ENCODE results near the gene FLVCR1.
A peak's percentile ranks its signal among the peaks of the same experiment; 100 is the strongest.
"Not testable (repeated sequence)": the region's sequence is repeated elsewhere in the genome, so short reads cannot be mapped to it uniquely, and the experiment has no call there.

The FLVCR1 gene

DNA sequence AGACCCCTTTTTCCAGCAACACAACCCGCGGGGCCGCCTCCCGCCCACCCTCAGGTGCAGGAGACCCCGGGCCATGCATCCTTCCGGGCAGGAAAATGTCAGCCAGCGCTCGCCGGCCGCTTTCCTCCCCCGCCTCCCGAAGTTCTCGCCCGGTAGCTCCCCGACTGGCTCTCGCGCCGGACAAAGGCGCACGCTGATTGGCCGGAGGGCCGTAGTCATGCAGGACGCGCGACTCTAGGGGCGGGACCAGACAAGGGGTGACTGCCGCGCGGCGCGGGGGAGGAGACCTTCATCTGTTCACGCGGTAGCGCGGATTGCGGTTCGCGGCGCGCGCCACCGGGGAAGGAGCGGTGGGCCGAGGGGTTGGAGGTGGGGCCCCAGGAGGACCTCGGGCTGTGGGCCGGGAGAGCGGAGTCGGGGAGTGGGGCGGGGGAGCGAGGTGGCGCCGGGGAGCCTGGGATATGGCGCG, at the start of gene FLVCR1:
Gene FLVCR1, plus strand, starts transcription at position 284 of the 469 bp plus-strand sequence. Its CDS starts 178 bp downstream, at position 462.
- peak; percentile 81 to 90 for DNase-seq (ENCODE audit: low read depth in 1 of 2, low spot score in 1 of 2)

DNA sequence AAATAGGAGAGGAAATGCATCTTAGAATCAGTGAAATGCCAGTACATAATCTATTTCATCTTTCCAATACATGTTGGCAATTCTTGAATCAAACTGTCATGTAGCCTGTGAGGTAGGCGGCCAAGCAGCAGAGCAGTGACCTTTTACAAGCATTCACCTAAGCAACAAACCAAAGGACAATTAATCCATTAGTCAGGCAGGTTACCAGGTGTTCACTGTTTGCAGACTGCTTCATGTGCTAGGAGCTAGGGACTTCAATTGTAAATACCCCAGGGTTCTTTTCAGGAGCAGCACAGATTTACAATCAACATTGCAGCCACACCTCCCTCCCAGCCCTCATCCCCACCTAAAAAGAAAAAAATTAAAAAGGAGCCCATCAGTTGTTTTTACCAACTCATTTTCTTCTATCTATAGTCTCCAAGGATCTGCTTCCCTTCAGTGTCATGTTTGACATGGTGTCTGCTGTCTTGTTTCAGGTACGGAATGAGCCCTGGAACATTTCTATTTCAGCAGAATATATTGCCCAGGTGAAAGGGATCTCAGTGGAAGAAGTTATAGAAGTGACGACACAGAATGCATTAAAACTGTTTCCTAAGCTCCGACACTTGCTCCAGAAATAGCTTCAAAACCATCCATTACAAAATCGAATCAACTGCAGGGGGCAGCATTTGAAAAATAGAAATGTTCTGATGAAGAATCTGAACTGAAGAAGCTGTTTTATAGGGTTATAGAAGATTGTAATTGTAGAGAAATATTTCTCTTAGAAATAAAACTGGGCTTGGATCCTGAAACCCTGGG, 43.3 kb upstream of the FLVCR1 start:
- no peak for DNase-seq (ENCODE audit: low read depth in 1 of 2, low spot score in 1 of 2)

DNA sequence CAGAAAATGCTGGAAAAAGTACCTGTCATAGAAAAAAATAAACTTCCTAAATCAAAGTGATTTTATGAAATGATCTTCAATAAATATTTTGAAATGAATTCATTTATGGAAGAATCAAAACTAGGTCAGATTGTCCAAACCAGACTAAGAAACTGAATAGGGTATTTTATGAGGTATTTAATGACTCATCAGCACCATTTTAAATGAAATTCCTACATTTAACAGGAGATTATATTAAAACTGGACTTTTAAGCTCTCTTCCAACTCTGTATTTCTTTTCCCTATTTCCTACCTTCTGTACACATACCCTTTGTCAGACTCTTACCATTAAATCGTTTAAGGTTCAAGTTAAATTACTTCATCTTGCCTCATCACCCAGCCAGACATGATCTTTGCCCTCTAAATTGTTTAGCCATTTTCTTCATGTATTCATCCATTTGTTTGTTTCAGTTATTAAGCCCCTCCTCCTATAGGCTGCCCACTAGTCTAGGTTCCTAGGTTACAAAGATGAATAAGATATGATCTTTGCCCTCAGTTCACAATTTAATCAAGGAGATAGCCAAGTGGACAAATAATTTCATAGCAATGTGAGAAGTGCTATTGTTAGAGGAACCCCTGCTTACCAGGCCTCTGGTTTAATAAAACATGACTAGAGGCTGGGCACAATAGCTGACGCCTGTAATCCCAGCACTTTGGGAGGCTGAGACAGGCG, 41.4 kb upstream of the FLVCR1 start:
- no peak for DNase-seq (ENCODE audit: low read depth in 1 of 2, low spot score in 1 of 2)

DNA sequence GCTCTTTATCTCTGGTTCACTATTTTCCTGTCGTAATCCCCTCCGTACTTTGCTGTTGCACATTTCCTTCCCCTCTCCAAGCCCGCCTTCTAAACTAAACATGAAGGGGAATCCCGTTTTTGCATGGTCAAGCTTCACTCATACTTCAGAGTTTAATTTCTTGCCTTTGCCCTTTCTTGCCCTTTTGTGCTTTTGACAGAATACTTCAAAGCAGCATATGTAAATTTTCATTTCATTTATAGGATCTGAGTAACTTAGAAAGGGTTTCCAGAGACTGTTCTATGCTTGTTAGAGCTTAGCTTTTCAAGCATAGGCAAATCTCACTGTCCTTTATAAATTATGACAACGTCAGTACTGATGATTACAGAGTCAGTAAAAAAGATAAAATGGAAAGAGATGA, 38.3 kb upstream of the FLVCR1 start:
- no peak for DNase-seq (ENCODE audit: low read depth in 1 of 2, low spot score in 1 of 2)

DNA sequence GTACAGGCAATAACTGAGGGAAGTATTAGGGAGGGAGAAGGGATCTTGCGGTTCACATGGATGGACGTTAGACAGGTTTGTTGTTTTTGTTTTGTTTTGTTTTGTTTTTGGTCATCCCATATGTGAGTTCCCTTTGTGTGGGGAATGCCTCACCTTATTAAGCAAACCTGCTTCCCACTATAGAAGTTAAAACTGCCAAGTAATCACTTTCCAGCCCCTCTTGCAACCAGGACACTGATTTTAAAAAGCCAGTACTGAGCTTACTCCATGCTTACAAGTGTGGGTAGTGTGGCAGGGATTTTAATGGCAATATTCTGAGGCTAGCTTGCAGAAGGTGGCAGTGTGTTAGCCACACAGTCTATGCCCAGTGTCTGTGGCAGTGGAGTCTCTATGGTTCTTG, 37.1 kb upstream of the FLVCR1 start:
- DNase-seq (ENCODE audit: low read depth in 1 of 2, low spot score in 1 of 2): no peak

DNA sequence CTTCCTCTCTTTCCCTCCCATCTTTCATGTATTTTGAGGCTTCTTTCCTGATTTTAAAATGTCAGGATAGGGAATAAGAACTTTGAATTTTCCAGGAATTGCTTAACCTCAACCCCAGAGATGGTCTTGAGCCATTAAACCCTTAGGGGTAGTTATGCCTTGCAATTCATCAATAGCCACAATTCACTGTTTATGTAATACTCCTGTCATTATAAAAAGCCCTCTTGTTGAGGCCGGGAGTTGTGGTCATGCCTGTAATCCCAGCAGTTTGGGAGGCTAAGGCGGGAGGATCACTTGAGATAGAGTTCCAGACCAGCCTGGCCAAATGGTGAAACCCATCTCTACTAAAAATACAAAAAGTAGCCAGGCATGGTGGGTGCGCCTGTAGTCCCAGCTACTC, 35.1 kb upstream of the FLVCR1 start:
- DNase-seq (ENCODE audit: low read depth in 1 of 2, low spot score in 1 of 2): no peak

DNA sequence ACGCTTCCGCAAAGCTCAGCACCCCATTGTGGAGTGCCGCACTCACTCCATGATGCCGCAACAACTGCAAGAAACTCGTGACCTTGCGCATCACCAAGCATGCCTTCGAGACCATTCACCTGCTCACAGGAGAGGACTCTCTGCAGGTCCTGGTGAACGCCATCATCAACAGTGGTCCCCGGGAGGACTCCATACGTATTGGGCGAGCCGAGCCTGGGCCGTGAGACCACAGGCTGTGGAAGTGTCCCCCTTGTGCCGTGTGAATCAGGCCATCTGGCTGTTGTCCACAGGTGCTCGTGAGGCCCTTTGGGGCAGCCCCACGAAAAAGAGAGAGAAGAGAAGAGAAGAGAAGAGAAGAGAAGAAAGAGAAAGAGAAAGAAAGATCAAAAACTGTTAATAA, 33.9 kb upstream of the FLVCR1 start:
- no peak for DNase-seq (ENCODE audit: low read depth in 1 of 2, low spot score in 1 of 2)

DNA sequence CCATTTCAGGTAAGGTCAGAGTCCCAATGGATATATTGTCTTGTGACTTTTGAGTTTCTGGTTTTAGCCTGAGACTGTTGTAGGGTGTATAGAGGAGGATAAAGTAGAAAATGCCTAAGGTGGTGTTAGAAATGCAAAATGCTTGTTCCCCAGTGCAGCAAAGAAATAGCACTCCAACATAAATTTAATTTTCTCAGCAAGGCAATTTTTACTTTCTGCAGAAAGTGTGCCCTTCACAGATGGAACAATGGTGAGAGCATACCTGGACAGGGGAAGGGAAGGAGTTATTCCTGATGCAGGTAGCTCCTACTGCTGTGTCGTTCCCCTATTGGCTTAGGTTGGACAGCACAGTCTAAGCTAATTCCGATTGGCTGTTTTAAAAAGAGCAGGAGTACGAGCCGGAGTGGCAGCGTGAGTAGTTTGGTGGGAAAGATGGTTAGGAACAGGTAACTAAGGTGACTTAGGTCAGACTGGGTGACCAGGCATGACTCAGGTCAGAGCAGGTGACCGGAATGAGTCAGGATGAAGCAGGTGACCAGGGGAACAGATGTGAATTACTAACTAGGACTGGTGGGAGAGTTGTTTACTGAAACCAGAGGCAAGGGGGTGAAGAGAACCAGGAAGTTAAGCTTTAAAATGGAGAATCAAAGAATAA, 32.1 kb upstream of the FLVCR1 start:
- no peak for DNase-seq (ENCODE audit: low read depth in 1 of 2, low spot score in 1 of 2)

DNA sequence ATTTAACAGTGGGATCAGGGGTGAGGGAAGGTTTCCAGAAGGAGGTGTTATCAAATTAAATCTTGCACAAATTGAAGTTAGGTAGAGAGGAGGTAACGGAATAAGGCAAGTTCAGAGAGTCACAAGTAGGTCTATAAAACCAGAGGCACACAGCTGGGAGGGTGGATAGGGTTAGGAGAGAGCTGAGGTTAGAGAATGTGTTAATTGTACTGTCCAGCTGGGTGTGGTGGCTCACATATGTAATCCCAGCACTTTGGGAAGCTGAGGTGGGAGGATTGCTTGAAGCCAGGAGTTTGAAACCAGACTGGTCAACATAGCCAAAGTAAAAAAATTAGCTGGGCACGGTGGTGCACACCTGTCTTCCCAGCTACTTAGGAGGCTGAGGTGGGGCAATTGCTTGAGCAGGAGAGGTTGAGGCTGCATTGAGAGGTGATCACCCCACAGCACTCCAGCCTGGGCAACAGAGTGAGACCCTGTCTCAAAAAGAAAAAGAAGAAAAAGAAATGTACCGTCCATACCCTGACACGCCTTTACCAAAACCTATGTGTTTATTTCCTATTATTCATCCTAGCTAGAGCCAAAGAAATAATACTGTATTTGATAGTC, 30.8 kb upstream of the FLVCR1 start:
- no peak for DNase-seq (ENCODE audit: low read depth in 1 of 2, low spot score in 1 of 2)

DNA sequence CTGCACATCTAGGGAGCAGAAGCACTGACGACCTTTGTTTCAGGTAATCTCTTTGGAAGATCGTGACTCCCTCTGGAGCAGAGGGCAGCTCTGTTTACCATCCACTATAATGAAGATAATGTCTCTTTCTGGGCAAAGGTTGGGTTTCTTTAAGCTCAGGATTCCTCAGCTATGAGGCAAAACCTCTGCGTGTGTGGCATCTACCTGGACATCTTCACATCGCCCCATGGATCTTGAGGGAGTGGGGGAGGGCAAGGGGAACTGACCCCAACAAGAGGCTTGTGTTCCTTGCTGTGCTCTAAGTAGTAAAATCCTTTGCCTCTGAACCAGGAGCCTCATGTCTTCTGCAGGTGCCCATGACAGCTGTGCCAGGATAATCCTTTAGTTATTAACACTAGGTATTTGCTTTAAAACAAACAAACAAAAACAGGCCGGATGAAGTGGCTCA, 30.2 kb upstream of the FLVCR1 start:
- DNase-seq (ENCODE audit: low read depth in 1 of 2, low spot score in 1 of 2): no peak

DNA sequence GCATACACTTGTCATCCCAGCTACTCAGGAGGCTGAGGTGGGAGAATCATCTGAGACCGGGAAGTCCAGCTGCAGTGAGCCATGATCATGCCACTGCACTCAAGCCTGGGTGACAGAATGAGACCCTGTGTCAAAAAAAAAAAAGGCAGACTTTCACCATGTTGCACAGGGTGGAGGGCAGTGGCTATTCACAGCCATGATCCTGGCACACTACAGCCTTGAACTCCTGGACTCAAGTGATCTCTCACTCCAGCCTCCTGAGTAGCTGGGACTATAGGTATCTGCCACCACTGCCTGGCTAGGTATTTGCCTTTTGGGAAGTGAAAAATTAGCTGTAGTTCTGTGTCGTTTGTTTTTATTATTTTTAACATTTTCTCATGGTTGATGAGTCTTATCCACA, 29.7 kb upstream of the FLVCR1 start:
- no peak for DNase-seq (ENCODE audit: low read depth in 1 of 2, low spot score in 1 of 2)

DNA sequence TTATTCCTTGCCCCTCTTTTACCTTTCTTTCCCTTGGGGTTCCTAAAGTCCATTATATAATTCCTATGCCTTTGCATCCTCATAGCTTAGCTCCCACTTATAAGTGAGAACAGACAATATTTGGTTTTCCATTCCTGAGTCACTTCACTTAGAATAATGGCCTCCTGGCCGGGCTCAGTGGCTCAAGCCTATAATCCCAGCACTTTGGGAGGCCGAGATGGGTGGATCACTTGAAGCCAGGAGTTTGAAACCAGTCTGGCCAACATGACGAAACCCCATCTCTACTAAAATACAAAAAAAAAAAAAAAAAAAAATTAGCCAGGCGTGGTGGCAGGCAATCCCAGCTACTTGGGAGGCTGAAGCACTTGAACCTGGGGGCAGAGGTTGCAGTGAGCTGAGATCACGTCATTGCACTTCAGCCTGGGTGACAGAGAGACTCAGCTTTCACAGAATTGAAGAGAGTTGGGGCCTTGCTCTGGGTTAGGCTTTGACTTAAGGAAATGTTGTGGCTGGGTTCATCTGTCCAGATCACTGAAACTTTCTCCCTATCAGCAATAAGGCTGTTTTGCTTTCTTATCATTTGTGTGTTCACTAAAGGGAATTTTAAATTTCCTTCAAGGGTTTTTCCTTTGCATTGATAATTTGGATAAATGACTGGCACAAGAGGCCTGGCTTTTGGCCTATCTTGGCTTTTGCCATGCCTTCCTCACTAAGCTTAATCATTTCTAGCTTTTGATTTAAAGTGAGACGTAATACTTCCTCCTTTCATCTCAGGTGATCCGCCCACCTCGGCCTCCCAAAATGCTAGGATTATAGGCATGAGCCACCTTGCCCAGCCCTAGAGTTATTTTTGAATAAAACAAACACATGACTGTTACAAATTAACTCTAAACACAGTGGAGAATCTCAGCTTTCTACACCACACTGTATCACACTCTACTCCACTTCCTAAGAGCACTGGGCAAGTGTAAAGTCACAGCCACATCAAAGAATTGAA, 24.6 kb upstream of the FLVCR1 start:
- DNase-seq (ENCODE audit: low read depth in 1 of 2, low spot score in 1 of 2): not testable (repeated sequence)

DNA sequence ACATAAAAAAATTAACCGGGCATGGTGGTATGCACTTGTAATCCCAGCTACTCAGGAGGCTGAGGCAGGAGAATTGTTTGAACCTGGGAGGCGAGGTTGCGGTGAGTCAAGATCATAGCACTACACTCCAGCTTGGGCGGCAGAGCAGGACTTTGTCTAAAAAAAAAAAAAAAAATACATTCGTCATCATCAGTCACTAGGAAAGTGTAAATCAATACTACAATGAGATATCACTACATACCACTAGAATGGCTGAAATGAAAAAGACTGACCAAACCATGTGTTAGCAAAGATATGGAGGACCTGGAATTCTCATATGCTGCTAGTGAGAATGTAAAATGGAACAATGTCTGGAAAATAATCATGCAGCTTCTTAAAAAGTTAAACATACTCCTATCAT, 19.9 kb upstream of the FLVCR1 start:
- DNase-seq (ENCODE audit: low read depth in 1 of 2, low spot score in 1 of 2): no peak

DNA sequence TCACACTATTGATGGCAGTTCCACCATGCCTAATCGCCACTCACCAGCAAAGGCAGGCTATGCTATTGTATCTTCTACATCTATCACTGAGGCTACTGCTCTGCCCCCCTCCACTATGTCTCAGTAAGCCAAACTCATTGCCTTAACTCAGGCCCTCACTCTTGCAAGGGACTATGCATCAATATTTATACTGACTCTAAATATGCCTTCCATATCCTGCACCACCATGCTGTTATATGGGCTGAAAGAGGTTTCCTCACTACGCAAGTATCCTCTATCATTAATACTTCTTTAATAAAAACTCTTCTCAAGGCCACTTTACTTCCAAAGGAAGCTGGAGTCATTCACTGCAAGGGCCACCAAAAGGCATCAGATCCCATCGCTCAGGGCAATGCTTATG, 13.6 kb upstream of the FLVCR1 start:
- not testable (repeated sequence) for DNase-seq (ENCODE audit: low read depth in 1 of 2, low spot score in 1 of 2)

DNA sequence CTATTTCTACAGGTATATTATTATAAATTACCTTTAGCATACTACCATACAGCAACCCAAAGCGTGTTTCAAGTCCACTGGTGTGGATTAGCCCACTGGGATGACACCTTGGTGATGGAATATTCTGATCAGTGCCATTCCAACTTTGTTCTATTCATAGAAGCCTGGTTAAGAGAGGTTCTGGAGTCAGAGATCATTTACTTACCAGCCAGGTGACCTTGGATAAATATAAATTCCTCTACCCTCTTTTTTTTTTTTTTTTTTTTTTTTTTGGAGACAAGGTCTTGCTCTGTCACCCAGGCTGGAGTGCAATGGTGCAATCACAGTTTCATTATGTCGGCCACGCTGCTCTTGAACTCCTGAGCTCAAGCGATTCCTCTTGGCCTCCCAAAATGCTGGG, 10.5 kb upstream of the FLVCR1 start, which contains the start of gene SPATA45:
Gene SPATA45, minus strand, starts transcription at position 101 of the 400 bp plus-strand sequence. CDS start 11,500 bp downstream, outside the sequence.
- DNase-seq (ENCODE audit: low read depth in 1 of 2, low spot score in 1 of 2): no peak

DNA sequence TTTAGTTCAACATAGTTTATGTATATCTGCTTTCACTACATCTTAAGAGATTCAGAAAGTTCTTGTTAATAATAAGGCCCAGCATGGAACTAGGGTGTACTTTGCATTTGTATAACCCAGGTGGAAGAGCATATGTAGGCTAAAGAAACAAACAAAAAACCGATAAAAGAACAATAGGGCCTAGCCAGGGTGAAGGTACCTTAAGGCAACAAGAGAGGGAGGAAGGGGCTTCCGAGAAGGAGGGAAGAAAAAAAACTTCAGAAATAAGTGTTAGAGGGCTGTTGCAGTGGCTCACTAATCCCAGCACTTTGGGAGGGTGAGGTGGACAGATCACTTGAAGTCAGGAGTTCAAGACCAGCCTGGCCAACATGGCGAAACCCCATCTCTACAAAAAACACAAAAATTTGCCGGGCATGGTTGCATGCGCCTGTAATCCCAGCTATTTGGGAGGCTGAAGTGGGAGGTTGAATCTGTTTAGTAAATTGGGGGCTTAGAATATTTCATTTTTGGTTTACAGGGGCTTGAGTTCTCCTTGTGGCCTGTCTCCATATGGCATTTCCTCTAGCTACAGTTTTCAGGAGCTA, 5.9 kb upstream of the FLVCR1 start:
- DNase-seq (ENCODE audit: low read depth in 1 of 2, low spot score in 1 of 2): no peak

DNA sequence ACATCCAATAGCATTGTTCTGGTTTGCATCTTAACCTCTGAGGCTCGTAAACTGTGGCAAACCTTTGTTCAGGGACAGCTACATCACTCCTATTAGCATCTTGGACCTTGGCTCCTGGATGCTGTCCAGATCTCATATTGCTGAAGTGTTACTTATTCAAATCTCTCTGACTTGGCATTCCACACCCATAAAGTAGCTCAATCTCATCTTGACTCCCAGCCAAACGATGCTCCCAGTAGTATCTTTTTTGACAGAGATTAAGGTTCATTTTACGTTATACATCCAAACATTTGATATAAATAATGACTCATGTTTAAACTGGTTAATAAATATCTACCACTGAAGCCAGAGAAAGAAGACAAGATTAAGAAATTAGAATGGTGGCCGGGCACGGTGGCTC, 4.4 kb upstream of the FLVCR1 start:
- DNase-seq (ENCODE audit: low read depth in 1 of 2, low spot score in 1 of 2): no peak

DNA sequence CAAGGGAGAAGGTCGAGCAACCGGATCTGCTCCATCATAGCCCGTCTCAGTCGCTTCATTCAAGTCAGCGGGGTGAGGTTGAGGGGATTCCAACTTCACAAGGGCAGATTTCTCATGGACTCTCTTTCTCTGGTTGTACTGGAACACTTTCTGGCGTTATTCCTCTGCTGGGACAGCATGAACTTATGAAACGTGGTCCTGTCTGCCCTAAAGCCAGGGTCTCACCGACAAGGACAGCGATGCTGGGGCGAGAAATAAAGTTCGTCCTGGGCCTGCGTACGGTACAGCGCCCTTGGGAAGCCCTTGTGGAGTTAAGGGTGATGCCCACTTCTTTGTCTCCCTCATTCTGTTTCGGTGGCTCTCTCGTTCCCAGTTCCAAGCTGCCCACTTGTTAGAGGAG, 1.3 kb upstream of the FLVCR1 start:
- DNase-seq (ENCODE audit: low read depth in 1 of 2, low spot score in 1 of 2): no peak

DNA sequence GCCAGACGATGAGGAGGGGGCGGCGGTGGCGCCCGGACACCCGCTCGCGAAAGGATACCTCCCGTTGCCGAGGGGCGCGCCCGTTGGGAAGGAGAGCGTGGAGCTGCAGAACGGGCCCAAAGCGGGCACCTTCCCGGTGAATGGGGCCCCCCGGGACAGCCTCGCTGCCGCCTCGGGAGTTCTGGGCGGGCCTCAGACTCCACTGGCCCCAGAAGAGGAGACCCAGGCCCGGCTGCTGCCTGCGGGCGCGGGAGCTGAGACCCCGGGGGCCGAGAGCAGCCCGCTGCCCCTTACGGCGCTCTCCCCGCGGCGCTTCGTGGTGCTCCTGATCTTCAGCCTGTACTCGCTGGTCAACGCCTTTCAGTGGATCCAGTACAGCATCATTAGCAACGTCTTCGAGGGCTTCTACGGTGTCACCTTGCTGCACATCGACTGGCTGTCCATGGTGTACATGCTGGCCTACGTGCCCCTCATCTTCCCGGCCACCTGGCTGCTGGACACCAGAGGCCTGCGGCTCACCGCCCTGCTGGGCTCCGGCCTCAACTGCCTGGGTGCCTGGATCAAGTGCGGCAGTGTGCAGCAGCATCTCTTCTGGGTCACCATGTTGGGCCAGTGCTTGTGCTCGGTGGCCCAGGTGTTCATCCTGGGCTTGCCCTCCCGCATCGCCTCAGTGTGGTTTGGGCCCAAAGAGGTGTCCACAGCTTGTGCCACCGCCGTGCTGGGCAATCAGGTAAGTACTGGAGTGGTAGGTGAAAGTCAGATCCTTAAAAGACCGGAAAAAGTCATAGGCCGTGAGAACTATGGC, 588 bp downstream of the FLVCR1 start:
- DNase-seq (ENCODE audit: low read depth in 1 of 2, low spot score in 1 of 2): peak in 1 of 2 donors; percentile 5
